ENCODE data around the gene PDLIM1.
A peak's percentile ranks its signal among the peaks of the same experiment; 100 is the strongest.

Gene PDLIM1

DNA sequence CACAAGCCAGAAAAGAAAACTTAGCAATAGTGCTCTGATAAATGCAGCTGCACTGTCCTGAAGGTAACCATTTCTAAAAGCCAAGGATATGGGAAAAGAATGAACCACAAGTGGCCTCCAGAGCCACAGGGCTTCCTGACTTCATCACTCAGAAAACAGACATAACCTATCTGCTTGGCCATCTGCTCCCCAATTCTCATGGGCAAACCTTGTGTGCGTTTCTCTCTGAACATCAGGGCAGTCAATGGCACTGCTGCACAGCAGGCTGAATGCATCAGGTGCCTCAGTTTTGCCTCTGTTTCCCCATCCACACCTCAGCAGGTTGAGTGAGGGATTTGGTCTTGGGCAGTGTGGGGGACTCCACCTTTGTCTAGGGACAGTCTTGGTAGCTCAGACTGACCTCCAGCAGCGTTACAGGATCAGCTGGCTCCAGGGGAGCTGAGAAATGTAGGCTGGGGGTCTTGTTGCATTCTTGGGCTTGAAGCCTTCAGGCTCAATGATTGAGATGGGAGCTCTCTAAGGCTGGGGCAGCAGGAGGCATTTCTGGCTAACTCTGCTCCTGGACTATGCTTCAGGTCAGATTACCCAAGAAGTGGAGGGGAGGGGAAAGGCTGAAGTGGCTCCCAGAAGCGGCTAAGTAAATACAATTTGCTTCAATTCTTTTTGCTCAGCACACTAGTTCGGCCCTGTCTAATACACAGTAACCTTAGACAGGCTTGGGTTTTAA, 23.6 kb upstream of the PDLIM1 start:
- DNase-seq = peak; percentile 23

DNA sequence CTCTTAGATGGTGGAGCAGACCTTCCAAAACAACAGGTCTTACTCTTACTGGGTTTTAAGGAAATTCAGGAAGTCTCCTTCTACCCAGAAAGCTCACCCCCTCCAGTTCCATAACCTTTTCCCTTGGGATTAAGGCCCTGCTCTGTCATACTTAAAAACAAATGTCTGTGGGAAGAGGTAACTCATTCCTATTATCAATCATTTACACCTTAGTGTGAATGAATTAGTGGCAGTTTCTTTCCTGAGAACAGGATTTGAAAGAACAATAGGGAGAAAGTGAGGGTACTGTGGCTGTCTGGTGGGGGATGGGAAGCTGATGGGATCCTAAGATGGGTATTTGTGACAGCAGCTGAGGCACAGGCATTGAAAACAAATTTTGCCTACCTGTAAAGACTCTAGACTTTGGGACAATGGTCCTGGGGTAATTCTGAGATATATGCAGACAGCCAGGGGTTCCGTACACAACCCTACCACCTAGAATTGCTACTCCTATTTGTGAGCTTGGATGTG, 22.2 kb upstream of the PDLIM1 start:
- no peak for DNase-seq

DNA sequence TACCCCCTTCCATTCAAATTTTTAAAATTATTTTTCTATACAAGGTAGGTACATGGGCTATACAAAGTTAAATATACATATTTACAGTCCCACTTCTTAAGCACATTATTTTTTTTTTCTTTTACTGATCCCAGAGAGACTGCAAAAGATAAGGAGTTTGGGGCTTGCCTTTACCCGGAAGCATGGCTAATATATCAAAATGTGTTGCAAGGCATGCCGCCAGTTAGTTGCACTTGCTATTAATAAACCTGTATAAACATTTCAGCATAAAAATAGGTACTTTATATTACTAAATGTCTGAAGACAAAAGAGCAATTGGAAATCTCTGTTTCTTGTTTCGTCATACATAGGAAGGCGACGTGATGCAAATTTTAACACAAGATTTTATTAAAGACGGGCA, 21.5 kb upstream of the PDLIM1 start:
- DNase-seq = no peak

DNA sequence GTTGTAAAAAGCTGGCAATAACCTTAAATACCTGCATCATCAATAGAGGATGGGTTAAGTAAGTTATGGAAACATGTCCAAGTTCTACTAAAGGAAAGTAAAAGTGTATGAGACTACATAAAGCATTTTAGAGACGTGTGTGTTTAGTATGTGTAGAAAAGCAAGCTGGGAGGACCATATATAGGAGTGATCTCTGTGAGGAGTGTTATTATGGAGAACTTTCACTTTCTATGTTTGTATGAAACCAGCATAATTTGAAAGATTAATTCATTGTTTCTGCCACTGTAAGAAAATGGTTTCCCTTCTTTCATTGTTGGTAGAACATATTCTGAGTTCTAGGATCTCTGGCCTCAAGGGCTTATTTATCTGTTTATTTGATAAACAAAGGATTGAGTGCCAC, 19.2 kb upstream of the PDLIM1 start:
- no peak for DNase-seq

DNA sequence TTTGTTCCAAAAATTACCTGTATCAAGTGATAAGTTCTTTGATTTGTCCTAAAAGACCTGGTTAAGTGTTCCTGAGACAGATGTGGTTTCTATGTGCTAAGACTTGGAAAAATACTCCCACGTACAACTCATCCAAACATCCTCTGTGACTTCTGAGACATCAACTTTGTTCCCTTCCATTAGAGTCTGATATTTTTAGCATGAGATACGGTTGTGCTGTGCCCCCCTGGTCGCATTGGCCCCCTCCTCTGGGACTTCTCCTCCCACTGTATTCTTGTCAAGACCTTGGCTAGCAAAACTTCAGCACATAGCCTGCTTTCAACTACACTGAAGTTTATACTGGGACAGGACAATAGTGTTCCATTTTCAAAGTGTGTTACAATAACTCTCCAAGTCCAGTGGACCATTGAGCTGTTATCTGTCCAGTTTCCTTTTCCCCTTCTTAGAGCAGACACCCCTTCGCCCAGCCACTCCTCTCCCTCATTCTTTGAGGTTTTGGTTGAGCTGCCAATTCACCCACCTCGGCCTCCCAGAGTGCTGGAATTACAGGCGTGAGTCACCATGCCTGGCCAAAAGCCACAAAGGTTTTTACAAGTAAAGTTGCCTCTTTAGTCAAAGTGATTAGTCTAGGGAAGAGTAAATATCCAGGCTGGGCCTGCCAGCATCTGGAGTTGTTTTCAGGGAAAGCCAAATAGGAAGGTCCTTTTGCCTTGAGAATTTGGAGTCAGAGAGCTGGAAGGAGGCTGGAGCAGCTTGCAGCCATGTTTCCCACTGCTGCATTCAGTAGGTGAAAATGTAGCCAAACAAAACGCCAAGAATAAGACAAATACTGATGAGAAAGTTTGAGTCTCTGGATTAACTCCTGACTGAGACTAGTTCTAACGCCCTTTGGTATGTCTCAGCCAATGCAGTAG, 17.8 kb upstream of the PDLIM1 start:
- DNase-seq = no peak

GRCh38 chr10:95306851-95307250, 16.0 kb upstream of the PDLIM1 start:
- no peak for DNase-seq

GRCh38 chr10:95306318-95306650, 15.5 kb upstream of the PDLIM1 start:
- peak; percentile 69 for DNase-seq

DNA sequence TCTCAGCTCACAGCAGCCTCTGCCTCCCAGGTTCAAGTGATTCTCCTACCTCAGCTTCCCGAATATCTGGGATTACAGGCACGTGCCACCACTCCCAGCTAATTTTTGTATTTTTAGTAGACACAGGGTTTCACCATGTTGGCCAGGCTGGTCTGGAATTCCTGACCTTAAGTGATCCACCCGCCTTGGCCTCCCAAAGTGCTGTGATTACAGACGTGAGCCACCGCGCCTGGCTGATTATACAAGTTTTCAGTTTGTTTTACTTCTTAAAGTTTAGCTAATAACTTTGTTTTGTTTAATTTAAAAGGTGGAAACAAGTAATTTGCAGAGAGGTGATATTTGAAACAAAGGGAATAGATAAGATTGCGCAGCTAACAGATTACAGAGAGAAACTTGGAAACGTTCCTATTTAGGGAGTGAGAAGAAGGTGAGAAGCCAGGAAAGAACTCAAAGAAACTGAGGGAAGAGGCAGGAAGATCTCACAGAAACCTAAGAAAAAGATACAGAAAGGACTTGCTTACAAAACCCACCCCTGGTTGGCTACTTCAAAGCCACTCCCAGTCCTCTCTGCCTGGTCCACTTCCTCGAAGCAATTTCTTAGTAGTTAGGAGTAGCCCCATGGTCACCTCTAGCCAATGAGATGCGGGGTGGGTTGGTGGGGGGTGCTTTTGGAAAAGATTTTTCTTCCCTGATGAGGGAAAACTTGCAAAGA, 15.0 kb upstream of the PDLIM1 start:
- DNase-seq = no peak

GRCh38 chr10:95304976-95305375, 14.2 kb upstream of the PDLIM1 start:
- DNase-seq = no peak

DNA sequence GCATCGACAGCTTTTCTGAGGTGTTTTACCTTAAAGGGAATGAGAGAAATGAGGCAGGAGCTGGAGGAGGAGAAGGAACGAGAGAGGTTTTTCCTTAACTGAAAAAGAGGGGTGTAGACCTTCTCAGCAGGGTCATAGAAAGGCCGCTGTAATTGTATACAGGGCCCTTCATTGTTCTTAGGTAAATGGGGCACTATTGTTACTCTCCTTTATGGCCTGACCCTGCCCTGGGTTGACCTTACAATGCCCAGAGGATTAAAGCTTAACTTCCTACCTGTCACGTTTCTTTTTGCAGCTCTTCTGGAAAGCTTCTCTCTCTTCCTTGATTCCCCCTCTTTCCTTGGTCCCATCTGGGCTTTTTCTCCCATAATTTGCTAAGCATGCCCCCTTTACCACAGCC, 13.7 kb upstream of the PDLIM1 start:
- DNase-seq = no peak

DNA sequence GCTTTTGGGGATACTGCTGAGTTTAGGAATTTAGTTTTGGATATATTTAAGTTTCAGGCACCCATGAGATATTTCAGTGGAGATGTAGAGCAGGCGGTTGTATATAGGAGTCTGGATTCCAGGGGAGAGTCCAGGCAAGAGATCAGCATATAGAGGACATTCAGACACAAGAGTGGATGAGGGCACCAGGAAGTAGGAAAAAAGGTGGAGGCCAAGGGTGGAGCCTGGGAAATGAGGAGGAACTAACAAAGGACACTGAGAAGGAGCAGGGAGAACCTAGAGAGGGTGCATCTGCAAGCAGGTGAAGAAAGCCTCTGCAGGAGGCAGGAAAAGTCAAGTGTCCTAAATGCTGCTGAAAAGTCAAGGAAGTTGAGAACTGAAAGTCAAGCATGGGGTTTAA, 13.1 kb upstream of the PDLIM1 start:
- no peak for DNase-seq

- DNase-seq = peak; percentile 93
These were observed 12.7 kb upstream of the PDLIM1 start for GRCh38 chr10:95303535-95303934.

DNA sequence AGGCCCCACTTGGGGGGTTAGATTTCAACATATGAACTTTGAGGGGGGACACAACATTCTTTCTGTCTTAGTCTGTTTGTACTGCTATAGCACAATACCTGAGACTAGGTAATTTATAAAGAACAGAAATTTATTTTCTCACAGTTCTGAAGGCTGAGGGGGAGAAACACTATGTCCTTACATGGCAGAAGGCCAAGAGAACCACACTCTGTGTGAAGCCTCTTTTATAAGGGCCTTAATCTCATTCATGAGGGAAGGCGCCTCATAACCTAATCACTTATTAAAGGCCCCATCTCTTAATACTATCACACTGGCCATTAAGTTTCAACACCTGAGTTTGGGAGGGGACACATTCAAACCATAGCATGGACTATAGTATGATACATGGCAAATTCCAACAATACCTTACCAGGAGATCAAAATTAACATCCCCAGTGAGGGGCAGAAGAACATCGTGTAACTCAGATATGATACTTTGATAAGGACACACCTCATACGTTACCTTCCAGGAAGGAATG, 9.3 kb upstream of the PDLIM1 start:
- DNase-seq = no peak

DNA sequence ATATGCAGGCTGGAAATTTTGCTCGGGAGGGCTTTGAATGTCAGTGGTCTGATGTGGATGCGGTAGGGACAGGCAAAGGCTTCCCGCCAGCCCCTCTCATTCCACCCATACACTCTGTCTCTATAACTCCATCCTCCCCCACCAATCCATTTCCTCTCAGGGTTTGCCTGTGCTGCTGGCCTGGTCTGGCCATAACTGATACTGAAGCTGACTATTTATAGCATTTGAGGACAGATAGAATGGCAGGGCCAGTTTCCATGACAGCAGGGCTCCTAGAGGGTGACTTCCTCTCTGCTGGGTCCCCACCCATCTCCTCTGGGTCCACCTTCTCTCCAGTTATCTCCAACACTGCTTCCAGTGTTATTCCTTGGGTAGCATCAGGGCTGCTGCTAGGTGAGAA, 6.6 kb upstream of the PDLIM1 start:
- no peak for DNase-seq

- no peak for DNase-seq
These were observed 6.0 kb upstream of the PDLIM1 start for GRCh38 chr10:95296764-95297163.

- no peak for DNase-seq
These were observed 4.4 kb upstream of the PDLIM1 start for GRCh38 chr10:95295031-95295755.

DNA sequence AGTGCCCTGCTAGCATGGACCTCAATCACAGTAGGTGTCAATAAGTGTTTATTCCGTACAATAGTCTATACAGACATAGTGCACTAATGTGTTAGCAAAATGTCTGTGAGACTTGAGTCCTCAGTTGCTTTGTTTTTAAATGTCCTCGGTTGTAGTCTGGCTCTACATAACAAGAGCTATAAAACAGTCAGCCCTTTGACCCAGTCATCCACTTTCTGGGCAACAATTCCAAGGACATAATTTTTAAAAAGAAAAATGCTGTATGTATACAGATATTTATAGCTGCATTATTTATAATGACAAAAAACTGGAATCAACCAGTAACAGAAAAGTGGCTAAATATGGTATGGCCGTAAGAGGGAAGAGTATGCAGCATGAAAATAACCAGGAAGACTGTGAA, 2.8 kb upstream of the PDLIM1 start:
- DNase-seq = no peak

- peak; percentile 23 for DNase-seq
These were observed 699 bp upstream of the PDLIM1 start for GRCh38 chr10:95291365-95292039.

DNA sequence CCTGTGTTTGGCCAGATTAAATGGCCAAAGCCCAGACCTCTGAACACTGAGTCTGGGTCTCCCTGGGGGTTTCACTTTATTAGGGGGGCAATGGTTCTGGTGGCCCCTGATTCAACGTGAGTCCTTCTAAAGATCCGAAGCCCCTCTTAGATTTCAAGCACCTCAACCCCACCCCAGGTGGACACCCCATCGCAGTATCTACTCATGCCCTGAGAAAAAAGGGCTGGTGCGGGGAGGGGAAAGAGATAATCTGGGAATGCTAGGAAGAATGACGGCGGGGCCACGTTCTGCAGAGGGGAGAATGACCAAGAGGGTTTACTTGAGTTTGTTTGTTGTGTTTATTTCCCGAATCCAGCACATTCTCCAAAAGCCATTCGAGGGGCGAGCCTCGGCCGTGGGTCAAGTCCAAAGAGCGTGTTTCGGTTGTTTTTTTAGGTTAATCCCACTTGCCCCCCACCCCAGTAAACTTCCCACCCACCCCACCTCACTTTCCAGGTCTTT, 832 bp downstream of the PDLIM1 start:
- no peak for DNase-seq

GRCh38 chr10:95289003-95289920, 1.5 kb downstream of the PDLIM1 start:
- no peak for DNase-seq

GRCh38 chr10:95288303-95288702, 2.5 kb downstream of the PDLIM1 start:
- DNase-seq = no peak

Data from NCI-H1694 treated with DMSO at 0.1 percent for 48 hours (cell line).